ENCODE measurements around the gene PHF2.

Gene PHF2

GRCh38 chr9:93634311-93635185 lies 58.2 kb downstream of the PHF2 start:
- DNase-seq: no peak

GRCh38 chr9:93635186-93636107 lies 59.1 kb downstream of the PHF2 start:
- no peak for DNase-seq

GRCh38 chr9:93636172-93636661 lies 59.8 kb downstream of the PHF2 start:
- no peak for DNase-seq

- DNase-seq: no peak
These were observed 60.3 kb downstream of the PHF2 start for GRCh38 chr9:93636667-93637066.

- no peak for DNase-seq
These were observed 61.5 kb downstream of the PHF2 start for GRCh38 chr9:93637886-93638285.

- no peak for DNase-seq
These were observed 63.6 kb downstream of the PHF2 start for GRCh38 chr9:93640027-93640426.

GRCh38 chr9:93642961-93643360 lies 66.6 kb downstream of the PHF2 start:
- no peak for DNase-seq

GRCh38 chr9:93644397-93645088 lies 68.2 kb downstream of the PHF2 start:
- no peak for DNase-seq

GRCh38 chr9:93645149-93645889 lies 68.9 kb downstream of the PHF2 start:
- no peak for DNase-seq

GRCh38 chr9:93645921-93646639 lies 69.7 kb downstream of the PHF2 start:
- no peak for DNase-seq

GRCh38 chr9:93646640-93647178 lies 70.3 kb downstream of the PHF2 start:
- no peak for DNase-seq

- DNase-seq: no peak
These were observed 71.8 kb downstream of the PHF2 start for GRCh38 chr9:93648181-93648580.

- no peak for DNase-seq
These were observed 72.5 kb downstream of the PHF2 start for GRCh38 chr9:93648836-93649235.

GRCh38 chr9:93649610-93650261 lies 73.4 kb downstream of the PHF2 start:
- no peak for DNase-seq

GRCh38 chr9:93650448-93650847 lies 74.1 kb downstream of the PHF2 start:
- no peak for DNase-seq

GRCh38 chr9:93651521-93651950 lies 75.2 kb downstream of the PHF2 start:
- DNase-seq: no peak

- no peak for DNase-seq
These were observed 76.5 kb downstream of the PHF2 start for GRCh38 chr9:93652604-93653592.

- DNase-seq: no peak
These were observed 77.4 kb downstream of the PHF2 start for GRCh38 chr9:93653760-93654159.

- DNase-seq: no peak
These were observed 78.1 kb downstream of the PHF2 start for GRCh38 chr9:93654351-93654961.
